ENCODE results near the gene BRICD5. TPM values are rescaled to one million over a fixed set of nuclear protein-coding genes. Genes with fewer than 3 reads are reported as not detected.

Gene BRICD5
- total RNA-seq, 4 donors from 2014 or later: 1.2 to 6.8 (median 5.7) TPM

GRCh38 chr16:2199621-2200139 is 11.0 kb downstream of the BRICD5 start:
- 50% methylated on average over 2 of the region's 14 CpGs for WGBS
- H3K9me3 ChIP-seq: no peaks in the 10 kb centered on the region
- no peak for TF ChIP-seq POLR2A (IDR thresholded peaks at IDR 0.05; ENCODE audit: low read depth)
- TF ChIP-seq CTCF (IDR thresholded peaks at IDR 0.05): no peak
- TF ChIP-seq POLR2AphosphoS5 (IDR thresholded peaks at IDR 0.05): no peak
- no peak for TF ChIP-seq EP300 (IDR thresholded peaks at IDR 0.05)
- peaks cover 11 to 26% (median 23%) of the 10 kb centered on the region in 4 donors for H3K4me1 ChIP-seq
- intact Hi-C loops (cut with DNase I): no loop called here
- no peak for DNase-seq (ENCODE audit: extremely low spot score)
- H3K27ac ChIP-seq (replicated peaks in 1 of 4): no peak overlapping the region
- H3K36me3 ChIP-seq: no peaks in the 10 kb centered on the region
- peaks cover 8 to 40% (median 22%) of the 10 kb centered on the region in 4 donors for H3K27me3 ChIP-seq
- H3K4me3 ChIP-seq: no peak overlapping the region

- Histone ChIP-seq H3K27me3 (peaks cover 8 to 46% (median 22%) of the 10 kb centered on the region in 4 donors), H3K4me1 (peaks cover 9 to 28% (median 21%) of the 10 kb centered on the region in 4 donors), H3K9me3 (no peaks in the 10 kb centered on the region), H3K27ac (replicated peaks in 1 of 4) (no peak overlapping the region), H3K4me3 (no peak overlapping the region), H3K36me3 (no peaks in the 10 kb centered on the region)
- no peak for TF ChIP-seq POLR2AphosphoS5 (IDR thresholded peaks at IDR 0.05)
- no peak for TF ChIP-seq CTCF (IDR thresholded peaks at IDR 0.05)
- TF ChIP-seq EP300 (IDR thresholded peaks at IDR 0.05): no peak
- WGBS: 68% methylated on average over 5 of the region's 5 CpGs
- intact Hi-C loops (cut with DNase I): no loop called here
- no peak for DNase-seq (ENCODE audit: extremely low spot score)
Observed at GRCh38 chr16:2199095-2199494, 11.6 kb downstream of the BRICD5 start.

GRCh38 chr16:2198283-2198682 is 12.4 kb downstream of the BRICD5 start:
- H3K27me3 ChIP-seq: peaks cover 8 to 54% (median 22%) of the 10 kb centered on the region in 4 donors
- H3K9me3 ChIP-seq: no peaks in the 10 kb centered on the region
- H3K36me3 ChIP-seq: no peaks in the 10 kb centered on the region
- intact Hi-C loops (cut with DNase I): no loop called here
- WGBS: 71% methylated on average over 4 of the region's 4 CpGs
- TF ChIP-seq POLR2AphosphoS5 (IDR thresholded peaks at IDR 0.05) (no peak), CTCF (IDR thresholded peaks at IDR 0.05) (no peak)
- no peak overlapping the region for H3K4me3 ChIP-seq
- H3K27ac ChIP-seq (replicated peaks in 1 of 4): no peak overlapping the region
- no peak for DNase-seq (ENCODE audit: extremely low spot score)
- H3K4me1 ChIP-seq: peaks cover 9 to 28% (median 21%) of the 10 kb centered on the region in 4 donors

GRCh38 chr16:2197765-2198164 is 12.9 kb downstream of the BRICD5 start:
- no peak overlapping the region for H3K4me3 ChIP-seq
- H3K4me1 ChIP-seq: peaks cover 9 to 28% (median 21%) of the 10 kb centered on the region in 4 donors
- H3K9me3 ChIP-seq: no peaks in the 10 kb centered on the region
- peaks cover 8 to 56% (median 22%) of the 10 kb centered on the region in 4 donors for H3K27me3 ChIP-seq
- no peak for DNase-seq (ENCODE audit: extremely low spot score)
- intact Hi-C loops (cut with DNase I): no loop called here
- 82% methylated on average over 6 of the region's 6 CpGs for WGBS
- TF ChIP-seq EP300 (IDR thresholded peaks at IDR 0.05): no peak
- TF ChIP-seq CTCF (IDR thresholded peaks at IDR 0.05): no peak
- TF ChIP-seq POLR2A (IDR thresholded peaks at IDR 0.05; ENCODE audit: low read depth): no peak
- TF ChIP-seq POLR2AphosphoS5 (IDR thresholded peaks at IDR 0.05): no peak
- H3K27ac ChIP-seq (replicated peaks in 1 of 4): no peak overlapping the region
- H3K36me3 ChIP-seq: no peaks in the 10 kb centered on the region

- peak overlapping the region; percentile 37 to 64 (median 40) for H3K4me3 ChIP-seq
- H3K27me3 ChIP-seq: peaks cover 8 to 56% (median 22%) of the 10 kb centered on the region in 4 donors
- intact Hi-C loops (cut with DNase I): no loop called here
Observed at GRCh38 chr16:2196981-2197511, 13.6 kb downstream of the BRICD5 start.

More at GRCh38 chr16:2196981-2197511, 13.6 kb downstream of the BRICD5 start:
- peaks cover 9 to 28% (median 21%) of the 10 kb centered on the region in 4 donors for H3K4me1 ChIP-seq
- H3K36me3 ChIP-seq: no peaks in the 10 kb centered on the region
- 31% methylated on average over 5 of the region's 32 CpGs for WGBS
- no peaks in the 10 kb centered on the region for H3K9me3 ChIP-seq
- no peak for DNase-seq (ENCODE audit: extremely low spot score)
- TF ChIP-seq CTCF (IDR thresholded peaks at IDR 0.05): no peak
- no peak overlapping the region for H3K27ac ChIP-seq (replicated peaks in 1 of 4)
